ENCODE data around the gene CRYGS.

Gene CRYGS

GRCh38 chr3:186551387-186551786 lies 7.2 kb upstream of the CRYGS start (continued):
- TF ChIP-seq ZBTB10 (tag by site-specific recombination; IDR thresholded peaks at IDR 0.05), result no peak
- no peak for TF ChIP-seq ZNF639 (tag by site-specific recombination; IDR thresholded peaks at IDR 0.05)
- TF ChIP-seq HIC1 (tag by site-specific recombination; IDR thresholded peaks at IDR 0.05), result no peak
- no peak for TF ChIP-seq EGR2 (tag by site-specific recombination; IDR thresholded peaks at IDR 0.05; ENCODE audit: low read depth)
- TF ChIP-seq ZNF148 (tag by site-specific recombination; IDR thresholded peaks at IDR 0.05; ENCODE audit: borderline replicate concordance), result no peak
- TF ChIP-seq ZNF404 (tag by site-specific recombination; IDR thresholded peaks at IDR 0.05), result no peak

- peaks cover 10 to 61% of the 10 kb centered on the region in 2 experiments; a peak in 2 of 3 replicates for H3K36me3 ChIP-seq (ENCODE audit: control insufficient read depth in 2 of 2, insufficient read depth in 1 of 2, low read length in 2 of 2)
- no peaks in the 10 kb centered on the region for H3K4me1 ChIP-seq (ENCODE audit: control insufficient read depth, insufficient read depth, low read length)
- no peak overlapping the region for H3K27ac ChIP-seq (ENCODE audit: extremely low read depth, low read depth, low read length)
- TF ChIP-seq ZNF302 (tag by site-specific recombination; IDR thresholded peaks at IDR 0.05; ENCODE audit: low read depth), result no peak
- no peak for TF ChIP-seq GFI1B (tag by site-specific recombination; IDR thresholded peaks at IDR 0.05)
- no peak for TF ChIP-seq ZNF423 (tag by site-specific recombination; IDR thresholded peaks at IDR 0.05)
- no peak for TF ChIP-seq ZNF221 (tag by site-specific recombination; IDR thresholded peaks at IDR 0.05; ENCODE audit: borderline replicate concordance)
- TF ChIP-seq ZNF518A (tag by site-specific recombination; conservative IDR thresholded peaks at IDR 0.05; ENCODE audit: low read depth), result no peak
- TF ChIP-seq ZFP69B (tag by site-specific recombination; IDR thresholded peaks at IDR 0.05), result no peak
- TF ChIP-seq ZNF747 (tag by site-specific recombination; IDR thresholded peaks at IDR 0.05), result no peak
- no peak for TF ChIP-seq ZNF660 (tag by site-specific recombination; IDR thresholded peaks at IDR 0.05)
- TF ChIP-seq ZSCAN23 (tag by site-specific recombination; IDR thresholded peaks at IDR 0.05), result no peak
- TF ChIP-seq ZNF692 (tag by site-specific recombination; IDR thresholded peaks at IDR 0.05), result no peak
- no peak for TF ChIP-seq ZNF146 (tag by site-specific recombination; IDR thresholded peaks at IDR 0.05)
- ChIA-PET CTCF (interaction anchor here (0.6 to 2.9 kb wide), 2 partner anchors 10 to 234 kb away, joined by 3 to 16 read pairs; partner anchors contain the start of gene EIF4A2), POLR2A (no interaction called here)
- no peaks in the 10 kb centered on the region for H3K9me3 ChIP-seq (ENCODE audit: control insufficient read depth, insufficient read depth, low read depth, low read length)
- no peak overlapping the region for H3K4me3 ChIP-seq (ENCODE audit: low read depth, low read length)
Measured at GRCh38 chr3:186549497-186549896, 5.3 kb upstream of the CRYGS start.
